Measurements from ENCODE around the gene BARHL1. TPM values are rescaled to one million over a fixed set of nuclear protein-coding genes. Genes with fewer than 3 reads are reported as not detected.

BARHL1 gene
- total and polyA plus RNA-seq, 2 experiments from 2014 or later, result not detected

DNA sequence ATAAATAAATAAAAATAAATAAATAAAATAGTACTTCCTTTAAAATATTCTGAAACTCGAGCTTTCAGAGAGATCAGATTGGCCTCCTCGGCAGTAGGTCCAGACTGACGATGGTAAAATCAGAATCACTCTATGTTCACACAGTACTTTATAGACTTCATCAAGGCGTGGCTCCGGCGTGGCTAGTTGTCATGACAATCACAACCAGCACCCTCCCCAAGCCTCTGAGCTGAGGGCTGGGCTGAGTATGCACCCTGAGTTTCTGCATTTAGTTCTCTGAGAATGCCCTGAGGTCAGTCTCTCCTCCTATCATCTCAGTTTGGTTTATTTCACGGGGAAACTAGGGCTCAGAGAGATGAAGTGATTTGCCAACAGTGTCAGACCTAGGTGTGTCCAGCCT lies 43.3 kb upstream of the BARHL1 start:
- H3K4me1 ChIP-seq (ENCODE audit: insufficient read depth), result peaks cover 10% of the 10 kb centered on the region; the same call in 1 of the 2 replicates
- peaks cover 14% of the 10 kb centered on the region for H3K27me3 Mint-ChIP-seq (ENCODE audit: insufficient read depth, low read depth, poor library complexity)
- H3K4me3 ChIP-seq, result no peak overlapping the region
- no peaks in the 10 kb centered on the region for H3F3A ChIP-seq (replicated peaks; ENCODE audit: low read depth)
- no peaks in the 10 kb centered on the region for H3K79me2 ChIP-seq (replicated peaks; ENCODE audit: insufficient read depth)
- no peak overlapping the region for H3K27ac ChIP-seq (ENCODE audit: low read depth)
- H3K4me1 Mint-ChIP-seq, result peaks cover 17% of the 10 kb centered on the region
- DNase-seq (ENCODE audit: low spot score) (no peak), ATAC-seq (no peak)
- H3K27me3 ChIP-seq (ENCODE audit: insufficient read depth), result no peaks in the 10 kb centered on the region
- H3K9me2 ChIP-seq (ENCODE audit: insufficient read depth), result no peaks in the 10 kb centered on the region
- no peaks in the 10 kb centered on the region for H3K36me3 ChIP-seq (ENCODE audit: insufficient read depth)
- no peak overlapping the region for H2AFZ ChIP-seq
- H3K27ac Mint-ChIP-seq, result no peak overlapping the region
- H3K4me3 Mint-ChIP-seq, result no peak overlapping the region
- peaks cover 21% of the 10 kb centered on the region for H3K9me3 Mint-ChIP-seq
- no peaks in the 10 kb centered on the region for H4K20me1 ChIP-seq (replicated peaks; ENCODE audit: insufficient read depth)
- peaks cover 5% of the 10 kb centered on the region; the same call in 2 of the 3 replicates for H3K36me3 Mint-ChIP-seq (ENCODE audit: low read depth)
- TF ChIP-seq POLR2AphosphoS5 (IDR thresholded peaks at IDR 0.05; ENCODE audit: low read depth) (no peak), EZH2phosphoT487 (IDR thresholded peaks at IDR 0.05; ENCODE audit: unreplicated experiment) (no peak), ZNF114 (CRISPR knock-in tag; IDR thresholded peaks at IDR 0.05) (no peak), NANOG (IDR thresholded peaks at IDR 0.05; ENCODE audit: borderline replicate concordance) (no peak), EZH2 (IDR thresholded peaks at IDR 0.05; ENCODE audit: low read depth, unreplicated experiment) (no peak), JUNB (IDR thresholded peaks at IDR 0.05; ENCODE audit: unreplicated experiment) (no peak), ZNF331 (CRISPR knock-in tag; IDR thresholded peaks at IDR 0.05; ENCODE audit: low read depth) (no peak)
- TF ChIP-seq, protein P1, sequence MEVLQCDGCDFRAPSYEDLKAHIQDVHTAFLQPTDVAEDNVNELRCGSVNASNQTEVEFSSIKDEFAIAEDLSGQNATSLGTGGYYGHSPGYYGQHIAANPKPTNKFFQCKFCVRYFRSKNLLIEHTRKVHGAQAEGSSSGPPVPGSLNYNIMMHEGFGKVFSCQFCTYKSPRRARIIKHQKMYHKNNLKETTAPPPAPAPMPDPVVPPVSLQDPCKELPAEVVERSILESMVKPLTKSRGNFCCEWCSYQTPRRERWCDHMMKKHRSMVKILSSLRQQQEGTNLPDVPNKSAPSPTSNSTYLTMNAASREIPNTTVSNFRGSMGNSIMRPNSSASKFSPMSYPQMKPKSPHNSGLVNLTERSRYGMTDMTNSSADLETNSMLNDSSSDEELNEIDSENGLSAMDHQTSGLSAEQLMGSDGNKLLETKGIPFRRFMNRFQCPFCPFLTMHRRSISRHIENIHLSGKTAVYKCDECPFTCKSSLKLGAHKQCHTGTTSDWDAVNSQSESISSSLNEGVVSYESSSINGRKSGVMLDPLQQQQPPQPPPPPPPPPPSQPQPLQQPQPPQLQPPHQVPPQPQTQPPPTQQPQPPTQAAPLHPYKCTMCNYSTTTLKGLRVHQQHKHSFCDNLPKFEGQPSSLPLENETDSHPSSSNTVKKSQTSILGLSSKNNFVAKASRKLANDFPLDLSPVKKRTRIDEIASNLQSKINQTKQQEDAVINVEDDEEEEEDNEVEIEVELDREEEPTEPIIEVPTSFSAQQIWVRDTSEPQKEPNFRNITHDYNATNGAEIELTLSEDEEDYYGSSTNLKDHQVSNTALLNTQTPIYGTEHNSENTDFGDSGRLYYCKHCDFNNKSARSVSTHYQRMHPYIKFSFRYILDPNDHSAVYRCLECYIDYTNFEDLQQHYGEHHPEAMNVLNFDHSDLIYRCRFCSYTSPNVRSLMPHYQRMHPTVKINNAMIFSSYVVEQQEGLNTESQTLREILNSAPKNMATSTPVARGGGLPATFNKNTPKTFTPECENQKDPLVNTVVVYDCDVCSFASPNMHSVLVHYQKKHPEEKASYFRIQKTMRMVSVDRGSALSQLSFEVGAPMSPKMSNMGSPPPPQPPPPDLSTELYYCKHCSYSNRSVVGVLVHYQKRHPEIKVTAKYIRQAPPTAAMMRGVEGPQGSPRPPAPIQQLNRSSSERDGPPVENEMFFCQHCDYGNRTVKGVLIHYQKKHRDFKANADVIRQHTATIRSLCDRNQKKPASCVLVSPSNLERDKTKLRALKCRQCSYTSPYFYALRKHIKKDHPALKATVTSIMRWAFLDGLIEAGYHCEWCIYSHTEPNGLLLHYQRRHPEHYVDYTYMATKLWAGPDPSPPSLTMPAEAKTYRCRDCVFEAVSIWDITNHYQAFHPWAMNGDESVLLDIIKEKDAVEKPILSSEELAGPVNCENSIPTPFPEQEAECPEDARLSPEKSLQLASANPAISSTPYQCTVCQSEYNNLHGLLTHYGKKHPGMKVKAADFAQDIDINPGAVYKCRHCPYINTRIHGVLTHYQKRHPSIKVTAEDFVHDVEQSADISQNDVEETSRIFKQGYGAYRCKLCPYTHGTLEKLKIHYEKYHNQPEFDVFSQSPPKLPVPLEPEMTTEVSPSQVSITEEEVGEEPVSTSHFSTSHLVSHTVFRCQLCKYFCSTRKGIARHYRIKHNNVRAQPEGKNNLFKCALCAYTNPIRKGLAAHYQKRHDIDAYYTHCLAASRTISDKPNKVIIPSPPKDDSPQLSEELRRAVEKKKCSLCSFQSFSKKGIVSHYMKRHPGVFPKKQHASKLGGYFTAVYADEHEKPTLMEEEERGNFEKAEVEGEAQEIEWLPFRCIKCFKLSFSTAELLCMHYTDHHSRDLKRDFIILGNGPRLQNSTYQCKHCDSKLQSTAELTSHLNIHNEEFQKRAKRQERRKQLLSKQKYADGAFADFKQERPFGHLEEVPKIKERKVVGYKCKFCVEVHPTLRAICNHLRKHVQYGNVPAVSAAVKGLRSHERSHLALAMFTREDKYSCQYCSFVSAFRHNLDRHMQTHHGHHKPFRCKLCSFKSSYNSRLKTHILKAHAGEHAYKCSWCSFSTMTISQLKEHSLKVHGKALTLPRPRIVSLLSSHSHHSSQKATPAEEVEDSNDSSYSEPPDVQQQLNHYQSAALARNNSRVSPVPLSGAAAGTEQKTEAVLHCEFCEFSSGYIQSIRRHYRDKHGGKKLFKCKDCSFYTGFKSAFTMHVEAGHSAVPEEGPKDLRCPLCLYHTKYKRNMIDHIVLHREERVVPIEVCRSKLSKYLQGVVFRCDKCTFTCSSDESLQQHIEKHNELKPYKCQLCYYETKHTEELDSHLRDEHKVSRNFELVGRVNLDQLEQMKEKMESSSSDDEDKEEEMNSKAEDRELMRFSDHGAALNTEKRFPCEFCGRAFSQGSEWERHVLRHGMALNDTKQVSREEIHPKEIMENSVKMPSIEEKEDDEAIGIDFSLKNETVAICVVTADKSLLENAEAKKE (CRISPR knock-in tag; IDR thresholded peaks at IDR 0.05), result no peak
- TF ChIP-seq, protein P2, sequence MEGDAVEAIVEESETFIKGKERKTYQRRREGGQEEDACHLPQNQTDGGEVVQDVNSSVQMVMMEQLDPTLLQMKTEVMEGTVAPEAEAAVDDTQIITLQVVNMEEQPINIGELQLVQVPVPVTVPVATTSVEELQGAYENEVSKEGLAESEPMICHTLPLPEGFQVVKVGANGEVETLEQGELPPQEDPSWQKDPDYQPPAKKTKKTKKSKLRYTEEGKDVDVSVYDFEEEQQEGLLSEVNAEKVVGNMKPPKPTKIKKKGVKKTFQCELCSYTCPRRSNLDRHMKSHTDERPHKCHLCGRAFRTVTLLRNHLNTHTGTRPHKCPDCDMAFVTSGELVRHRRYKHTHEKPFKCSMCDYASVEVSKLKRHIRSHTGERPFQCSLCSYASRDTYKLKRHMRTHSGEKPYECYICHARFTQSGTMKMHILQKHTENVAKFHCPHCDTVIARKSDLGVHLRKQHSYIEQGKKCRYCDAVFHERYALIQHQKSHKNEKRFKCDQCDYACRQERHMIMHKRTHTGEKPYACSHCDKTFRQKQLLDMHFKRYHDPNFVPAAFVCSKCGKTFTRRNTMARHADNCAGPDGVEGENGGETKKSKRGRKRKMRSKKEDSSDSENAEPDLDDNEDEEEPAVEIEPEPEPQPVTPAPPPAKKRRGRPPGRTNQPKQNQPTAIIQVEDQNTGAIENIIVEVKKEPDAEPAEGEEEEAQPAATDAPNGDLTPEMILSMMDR (conservative IDR thresholded peaks at IDR 0.05; ENCODE audit: low read depth in 2 of 2), result no peak
- TF ChIP-seq, protein P3, sequence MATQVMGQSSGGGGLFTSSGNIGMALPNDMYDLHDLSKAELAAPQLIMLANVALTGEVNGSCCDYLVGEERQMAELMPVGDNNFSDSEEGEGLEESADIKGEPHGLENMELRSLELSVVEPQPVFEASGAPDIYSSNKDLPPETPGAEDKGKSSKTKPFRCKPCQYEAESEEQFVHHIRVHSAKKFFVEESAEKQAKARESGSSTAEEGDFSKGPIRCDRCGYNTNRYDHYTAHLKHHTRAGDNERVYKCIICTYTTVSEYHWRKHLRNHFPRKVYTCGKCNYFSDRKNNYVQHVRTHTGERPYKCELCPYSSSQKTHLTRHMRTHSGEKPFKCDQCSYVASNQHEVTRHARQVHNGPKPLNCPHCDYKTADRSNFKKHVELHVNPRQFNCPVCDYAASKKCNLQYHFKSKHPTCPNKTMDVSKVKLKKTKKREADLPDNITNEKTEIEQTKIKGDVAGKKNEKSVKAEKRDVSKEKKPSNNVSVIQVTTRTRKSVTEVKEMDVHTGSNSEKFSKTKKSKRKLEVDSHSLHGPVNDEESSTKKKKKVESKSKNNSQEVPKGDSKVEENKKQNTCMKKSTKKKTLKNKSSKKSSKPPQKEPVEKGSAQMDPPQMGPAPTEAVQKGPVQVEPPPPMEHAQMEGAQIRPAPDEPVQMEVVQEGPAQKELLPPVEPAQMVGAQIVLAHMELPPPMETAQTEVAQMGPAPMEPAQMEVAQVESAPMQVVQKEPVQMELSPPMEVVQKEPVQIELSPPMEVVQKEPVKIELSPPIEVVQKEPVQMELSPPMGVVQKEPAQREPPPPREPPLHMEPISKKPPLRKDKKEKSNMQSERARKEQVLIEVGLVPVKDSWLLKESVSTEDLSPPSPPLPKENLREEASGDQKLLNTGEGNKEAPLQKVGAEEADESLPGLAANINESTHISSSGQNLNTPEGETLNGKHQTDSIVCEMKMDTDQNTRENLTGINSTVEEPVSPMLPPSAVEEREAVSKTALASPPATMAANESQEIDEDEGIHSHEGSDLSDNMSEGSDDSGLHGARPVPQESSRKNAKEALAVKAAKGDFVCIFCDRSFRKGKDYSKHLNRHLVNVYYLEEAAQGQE (IDR thresholded peaks at IDR 0.05; ENCODE audit: unreplicated experiment), result no peak
- TF ChIP-seq, protein P4, sequence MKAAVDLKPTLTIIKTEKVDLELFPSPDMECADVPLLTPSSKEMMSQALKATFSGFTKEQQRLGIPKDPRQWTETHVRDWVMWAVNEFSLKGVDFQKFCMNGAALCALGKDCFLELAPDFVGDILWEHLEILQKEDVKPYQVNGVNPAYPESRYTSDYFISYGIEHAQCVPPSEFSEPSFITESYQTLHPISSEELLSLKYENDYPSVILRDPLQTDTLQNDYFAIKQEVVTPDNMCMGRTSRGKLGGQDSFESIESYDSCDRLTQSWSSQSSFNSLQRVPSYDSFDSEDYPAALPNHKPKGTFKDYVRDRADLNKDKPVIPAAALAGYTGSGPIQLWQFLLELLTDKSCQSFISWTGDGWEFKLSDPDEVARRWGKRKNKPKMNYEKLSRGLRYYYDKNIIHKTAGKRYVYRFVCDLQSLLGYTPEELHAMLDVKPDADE (IDR thresholded peaks at IDR 0.05), result no peak
- H3K4me2 ChIP-seq, result no peak overlapping the region
